GM18498 (cell line): ENCODE measurements around the gene DLG5.

Source experiments
- ATAC-seq: cut with Tn5 transposase; IDR thresholded peaks from one replicate; pipeline ENCODE4 v1.9.1; 2021; ENCODE audit warnings: mild to moderate bottlenecking, moderate library complexity; ENCODE audit not compliant: unreplicated experiment

The DLG5 gene

DNA sequence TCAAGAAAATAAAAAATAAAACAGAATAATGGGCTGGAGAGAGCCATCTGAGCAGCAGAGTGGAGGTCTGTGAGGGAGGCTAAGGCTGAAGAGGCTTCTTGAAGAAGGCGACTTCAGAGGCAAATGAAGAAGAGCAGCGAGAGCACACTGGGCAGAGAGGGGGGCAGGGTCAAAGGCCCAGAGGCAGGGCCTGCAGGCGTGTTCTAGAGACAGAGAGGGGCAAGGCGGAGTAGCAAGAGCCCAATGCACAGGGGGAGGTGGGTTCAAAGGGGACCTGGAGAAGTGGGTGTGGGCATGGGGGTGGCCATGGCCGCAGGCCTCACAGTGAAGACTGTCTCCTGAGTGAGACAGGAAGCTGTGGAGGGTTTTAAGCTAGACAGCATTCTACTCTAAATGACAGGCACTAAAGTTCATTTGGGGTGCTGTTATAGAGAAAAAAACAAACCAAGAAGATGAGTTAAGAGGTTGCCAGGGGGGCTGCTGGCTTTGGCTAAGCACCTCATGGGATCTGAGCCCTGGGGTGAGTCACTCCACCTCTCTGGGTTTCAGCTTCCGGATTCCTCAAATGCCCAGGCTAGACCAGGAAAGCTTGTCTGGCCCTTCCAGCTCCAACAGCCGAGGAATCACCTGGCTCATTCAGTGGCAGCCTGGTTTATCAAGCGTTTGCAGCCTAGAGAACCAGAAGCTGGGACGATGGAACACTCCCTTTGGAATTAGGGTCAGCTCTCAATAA lies 81.7 kb downstream of the DLG5 start:
- ATAC-seq = no peak

- ATAC-seq = no peak
Observed at GRCh38 chr10:77844177-77844576, 82.4 kb downstream of the DLG5 start.

- no peak for ATAC-seq
Observed at GRCh38 chr10:77843264-77843663, 83.3 kb downstream of the DLG5 start.

GRCh38 chr10:77842652-77843212 lies 83.8 kb downstream of the DLG5 start:
- ATAC-seq = no peak

DNA sequence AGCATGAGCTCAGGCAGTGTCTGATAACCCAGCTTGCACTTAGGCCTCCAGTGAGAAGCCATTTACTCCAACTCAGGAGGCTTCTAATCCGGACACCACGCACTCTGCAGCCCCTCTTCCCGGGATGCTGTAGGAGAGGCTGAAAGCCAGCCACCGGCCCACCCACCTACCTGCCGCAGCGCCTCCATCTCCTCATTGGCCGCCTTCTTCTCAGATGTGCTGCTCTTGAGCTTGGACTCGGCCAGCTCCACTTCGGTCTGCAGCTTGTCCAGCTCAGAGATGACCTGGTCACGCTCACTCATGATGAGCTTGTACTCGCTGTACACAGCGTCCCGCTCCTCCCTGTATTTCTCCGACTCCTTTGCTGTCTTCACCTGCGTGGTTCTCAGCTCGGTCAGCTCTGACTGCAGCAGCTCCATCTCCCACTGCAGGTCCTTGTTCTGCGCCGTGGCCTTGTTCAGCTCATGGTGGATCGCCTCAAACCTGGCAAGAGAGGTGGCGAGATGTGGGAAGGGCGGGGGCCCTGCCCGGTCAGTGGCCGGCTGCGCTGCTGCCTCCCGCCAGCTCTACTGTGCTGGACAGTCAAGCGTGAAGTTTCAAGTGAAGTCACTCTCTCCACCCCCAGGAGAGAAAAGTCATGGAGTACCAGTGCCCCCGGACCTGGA lies 84.7 kb downstream of the DLG5 start:
- ATAC-seq = no peak

DNA sequence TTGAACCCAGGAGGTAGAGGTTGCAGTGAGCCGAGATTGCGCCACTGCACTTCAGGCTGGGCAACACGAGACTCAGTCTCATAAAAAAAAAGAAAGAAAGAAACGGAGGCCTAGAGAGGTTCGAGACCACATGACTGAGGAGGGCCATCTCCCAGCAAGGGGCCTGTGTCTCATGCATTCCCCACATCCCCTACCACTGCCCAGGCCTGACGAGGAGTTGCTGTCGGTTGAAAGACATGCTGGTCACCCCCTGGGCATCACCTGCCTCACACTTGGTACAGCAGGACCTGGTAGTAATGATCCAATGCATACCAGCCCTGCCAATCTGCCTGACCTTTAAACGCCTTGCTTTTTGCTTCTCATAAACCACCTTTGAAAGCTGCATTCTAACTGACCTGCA lies 85.9 kb downstream of the DLG5 start:
- no peak for ATAC-seq

- no peak for ATAC-seq
Observed at GRCh38 chr10:77837925-77838595, 88.5 kb downstream of the DLG5 start.

DNA sequence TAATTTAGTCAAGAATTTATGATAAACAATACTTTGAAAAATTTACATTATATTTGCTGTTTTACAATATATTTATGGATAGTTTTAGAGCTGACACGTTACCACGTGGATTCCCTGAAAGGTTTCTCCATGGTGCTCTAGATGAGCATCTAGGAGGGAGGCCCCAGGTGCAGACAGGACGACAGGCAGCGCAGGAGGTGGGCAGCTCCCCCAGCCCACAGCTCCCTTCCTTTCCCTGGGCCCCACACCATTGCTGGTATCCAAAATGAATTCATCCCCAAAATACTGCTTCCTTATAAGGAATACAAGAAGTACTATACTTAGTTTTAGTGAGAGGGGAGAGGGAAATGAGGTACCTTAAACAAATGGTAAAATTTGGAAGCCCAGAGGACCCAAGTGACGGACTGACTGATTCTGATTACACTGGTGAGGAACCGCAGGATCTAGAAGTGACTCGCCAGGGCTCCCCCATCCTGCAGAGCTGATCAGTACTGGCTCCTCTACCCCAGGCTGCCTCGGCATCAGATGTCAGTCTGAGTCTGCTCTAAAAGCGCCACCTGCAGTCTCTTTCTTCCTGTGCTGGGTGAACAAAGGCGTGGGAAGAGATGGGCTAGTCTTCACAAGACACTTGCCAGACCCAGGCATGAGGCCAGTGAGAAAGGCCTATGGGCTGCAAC lies 89.2 kb downstream of the DLG5 start:
- ATAC-seq = peak; percentile 75

DNA sequence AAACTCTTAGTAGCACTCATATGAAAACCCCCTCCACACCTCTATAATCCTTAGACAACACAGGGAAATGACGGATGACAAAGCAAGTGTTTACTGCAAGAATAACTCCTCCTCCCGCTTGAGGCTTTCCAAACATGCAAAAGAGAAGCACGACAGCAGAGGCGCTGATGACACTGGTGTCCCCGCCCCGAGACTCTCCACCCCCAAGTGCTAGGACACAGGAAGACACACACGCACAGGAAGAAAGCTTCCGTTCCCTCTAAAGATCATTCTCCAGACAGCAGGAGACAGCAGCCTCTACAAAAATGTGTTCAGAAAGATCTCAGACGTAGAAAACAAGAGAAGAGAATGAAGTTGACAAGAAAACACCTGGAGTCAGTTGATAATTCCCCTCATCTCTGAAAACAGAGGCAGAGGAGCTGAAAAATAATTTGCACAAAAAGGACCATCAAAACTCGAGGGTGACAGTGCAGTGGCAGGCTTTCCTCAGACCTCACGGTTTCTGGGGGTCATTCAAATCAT lies 90.2 kb downstream of the DLG5 start:
- peak; percentile 52 for ATAC-seq

- ATAC-seq = no peak
Observed at GRCh38 chr10:77835669-77836086, 90.9 kb downstream of the DLG5 start.

DNA sequence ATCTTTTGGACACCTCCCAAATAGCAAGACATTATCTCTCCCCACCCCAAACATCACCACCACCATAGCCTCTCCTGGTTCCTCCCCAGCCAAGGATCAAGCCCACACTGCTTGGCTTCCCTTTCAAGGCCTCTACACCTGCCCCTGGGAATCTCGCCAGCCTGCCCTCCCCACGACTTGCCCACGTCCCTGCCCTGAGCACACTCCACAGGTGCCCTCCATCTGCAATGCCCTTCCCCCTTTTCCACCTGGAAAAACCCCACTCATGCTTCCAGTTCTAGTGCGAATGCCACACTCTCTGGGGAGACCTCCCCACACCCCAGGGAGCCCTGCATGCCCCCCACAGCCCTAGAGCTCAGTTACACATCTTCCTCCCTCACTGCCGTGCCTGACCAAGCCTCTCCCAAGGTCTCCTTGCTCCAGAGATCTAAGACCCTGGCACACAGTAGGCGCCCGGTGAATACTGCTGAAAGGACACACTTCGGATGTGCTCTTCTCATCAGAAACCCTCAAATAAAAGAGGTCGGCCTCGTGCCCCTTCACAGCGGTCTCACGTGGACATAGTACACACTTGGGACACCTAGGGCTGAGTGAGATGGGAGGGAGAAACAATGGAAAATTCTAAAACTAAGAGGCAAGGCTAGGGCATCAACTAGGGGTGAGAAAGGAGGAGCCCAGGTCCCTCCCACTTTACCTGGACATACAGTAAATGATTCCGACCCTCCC lies 91.4 kb downstream of the DLG5 start:
- no peak for ATAC-seq

GRCh38 chr10:77834540-77834939 lies 92.0 kb downstream of the DLG5 start:
- no peak for ATAC-seq

DNA sequence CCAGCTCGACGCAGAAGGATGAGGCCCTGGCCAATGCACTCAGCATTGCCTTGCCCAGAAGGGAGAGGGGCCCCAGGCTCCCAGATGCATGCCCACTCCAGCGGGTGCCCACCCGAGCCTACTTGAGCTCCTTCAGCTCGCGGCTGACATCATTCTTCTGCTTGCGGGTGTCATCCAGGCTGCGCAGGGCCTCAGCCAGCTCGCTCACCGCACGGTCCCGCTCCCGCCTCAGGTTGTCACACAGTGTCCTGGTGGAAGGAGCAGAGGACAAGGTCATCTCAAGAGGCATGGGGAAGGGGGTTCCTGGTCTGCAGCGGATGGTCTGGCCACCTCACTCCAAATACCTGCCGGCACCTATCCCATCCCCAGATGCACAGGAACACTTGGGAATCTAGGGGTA lies 92.8 kb downstream of the DLG5 start:
- no peak for ATAC-seq

GRCh38 chr10:77833225-77833624 lies 93.3 kb downstream of the DLG5 start:
- ATAC-seq = no peak

DNA sequence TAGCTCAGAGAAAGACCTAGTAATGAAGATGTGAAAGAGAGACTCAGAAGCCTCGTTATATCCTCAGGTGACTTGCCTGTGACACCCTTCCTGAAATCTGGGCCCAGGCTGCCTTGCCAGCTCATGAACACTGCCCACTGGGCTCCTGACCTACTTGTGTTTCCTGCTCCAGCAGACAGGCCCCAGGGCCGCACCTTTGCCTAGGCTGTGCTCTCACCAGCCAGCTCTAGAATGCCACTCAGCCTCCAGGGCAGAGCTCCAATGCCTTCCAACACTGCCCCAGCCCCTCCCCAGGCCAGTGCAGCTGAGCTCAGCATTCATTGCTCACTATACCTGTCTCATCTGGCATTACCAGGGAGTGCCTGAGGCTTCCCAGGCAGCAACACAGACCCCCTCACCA lies 94.3 kb downstream of the DLG5 start:
- ATAC-seq = no peak

DNA sequence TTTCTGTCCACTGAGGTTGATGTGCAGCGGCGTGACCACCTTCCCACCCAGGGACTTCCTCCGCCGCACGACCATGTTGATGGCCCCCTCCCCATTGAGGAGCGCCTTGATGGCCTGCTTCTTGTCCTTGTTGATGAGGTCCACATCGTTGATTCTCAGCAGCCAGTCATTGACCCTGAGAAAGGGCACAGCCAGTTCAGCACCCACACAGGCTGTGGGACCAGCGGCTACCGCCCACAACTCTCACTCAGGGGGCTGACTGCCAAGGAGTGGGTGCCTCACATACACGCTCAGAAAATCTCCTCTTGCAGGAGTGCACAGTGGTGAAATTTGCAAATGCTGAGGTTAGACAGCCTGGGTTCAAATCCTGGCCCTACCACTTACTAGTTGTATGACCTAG lies 97.2 kb downstream of the DLG5 start:
- no peak for ATAC-seq

DNA sequence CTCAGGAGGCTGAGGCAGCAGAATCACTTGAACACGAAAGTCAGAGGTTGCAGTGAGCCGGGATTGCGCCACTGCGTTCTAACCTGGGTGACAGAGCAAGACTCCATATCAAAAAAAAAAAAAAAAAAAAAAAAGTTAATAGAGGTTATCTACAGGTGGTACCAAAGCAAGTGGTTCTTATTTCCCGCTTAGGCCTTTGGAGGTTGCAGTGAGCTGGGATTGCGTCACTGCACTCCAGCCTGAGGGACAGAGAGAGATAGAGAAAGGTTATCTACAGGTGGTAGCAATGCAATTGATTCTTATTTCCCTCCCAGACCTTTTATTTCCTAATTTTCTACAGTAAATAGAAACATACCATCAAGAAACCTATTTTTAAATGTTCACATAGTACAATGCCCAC lies 98.2 kb downstream of the DLG5 start:
- ATAC-seq = no peak

DNA sequence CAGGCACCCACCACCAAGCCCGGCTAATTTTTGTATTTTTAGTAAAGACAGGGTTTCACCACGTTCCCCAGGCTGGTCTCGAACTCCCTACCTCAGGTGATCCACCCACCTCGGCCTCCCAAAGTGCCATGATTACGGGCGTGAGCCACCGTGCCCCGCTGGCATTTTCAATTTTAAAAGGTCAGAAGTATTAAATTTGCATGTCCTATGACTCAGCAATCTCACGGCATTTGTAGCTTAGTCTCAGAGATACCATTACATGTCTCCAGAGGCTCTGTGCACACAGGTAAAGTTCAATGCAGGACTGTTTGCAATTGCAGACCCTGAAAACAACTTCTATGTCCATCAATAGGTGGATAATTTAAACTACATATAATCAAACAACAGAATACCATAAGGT lies 99.2 kb downstream of the DLG5 start:
- ATAC-seq = no peak

- ATAC-seq = no peak
Observed at GRCh38 chr10:77825965-77826364, 100.6 kb downstream of the DLG5 start.

DNA sequence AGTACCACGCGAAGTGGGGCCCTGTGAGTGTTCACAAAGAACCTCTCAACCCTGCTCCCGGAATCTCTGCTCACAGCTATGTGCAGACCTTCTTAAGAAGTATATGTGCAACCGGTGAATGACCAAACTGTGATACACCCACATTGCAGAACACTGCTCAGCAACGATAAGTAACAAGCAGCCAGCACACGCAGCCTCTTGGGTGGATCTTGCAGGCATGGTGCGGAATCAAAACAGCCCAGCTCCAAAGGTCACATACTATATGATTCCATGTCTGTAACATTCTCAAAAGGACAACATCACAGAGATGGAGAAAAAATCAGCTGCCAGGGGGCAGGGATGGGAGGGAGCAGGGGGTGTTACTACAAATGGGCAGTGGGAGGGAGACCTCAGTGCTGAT lies 101.6 kb downstream of the DLG5 start:
- no peak for ATAC-seq
